RWPE2 (cell line): Measurements from ENCODE around the gene ARSA.
"Not testable (repeated sequence)": the region's sequence is repeated elsewhere in the genome, so short reads cannot be mapped to it uniquely, and the experiment has no call there.

Source experiments
- ATAC-seq: fragments of 200-7000 bp; cut with Tn5 transposase; 3 replicates; pipeline ENCODE4 v1.9.1; 2021; ENCODE audit warnings: low read depth
- DNase-seq: peaks from one replicate; pipeline ENCODE4 v3.0.0-alpha.2; 2020; ENCODE audit warnings: low spot score
- H3K27ac ChIP-seq: fragments of 450-650 bp; 2 replicates; pipeline ENCODE4 v1.5.1; 2017; ENCODE audit warnings: mild to moderate bottlenecking; ENCODE audit not compliant: poor library complexity, severe bottlenecking
- H3K27me3 ChIP-seq: fragments of 250-450 bp; sonication (Bioruptor Pico); 2 replicates; pipeline ENCODE4 v1.5.1; 2021; ENCODE audit warnings: mild to moderate bottlenecking, moderate library complexity; ENCODE audit not compliant: insufficient read depth, poor library complexity, severe bottlenecking
- H3K36me3 ChIP-seq: fragments of 250-450 bp; sonication (Bioruptor Pico); 2 replicates; pipeline ENCODE4 v1.5.1; 2020; ENCODE audit warnings: low read depth, mild to moderate bottlenecking, moderate library complexity
- H3K4me1 ChIP-seq: fragments of 250-450 bp; sonication (Bioruptor Pico); 2 replicates; pipeline ENCODE4 v1.5.1; 2021; ENCODE audit warnings: mild to moderate bottlenecking, moderate library complexity; ENCODE audit not compliant: insufficient read depth, poor library complexity, severe bottlenecking
- H3K4me3 ChIP-seq: fragments of 250-450 bp; sonication (Bioruptor Pico); 2 replicates; pipeline ENCODE4 v1.5.1; 2021; ENCODE audit warnings: mild to moderate bottlenecking, moderate library complexity; ENCODE audit not compliant: severe bottlenecking
- H3K9me3 ChIP-seq: fragments of 250-450 bp; sonication (Bioruptor Pico); 2 replicates; pipeline ENCODE4 v1.5.1; 2021; ENCODE audit warnings: mild to moderate bottlenecking, moderate library complexity; ENCODE audit not compliant: severe bottlenecking
- TF ChIP-seq, protein P1 (sequence below): fragments of 450-650 bp; IDR thresholded peaks from one replicate; pipeline ENCODE4 v1.5.1; 2017; ENCODE audit warnings: mild to moderate bottlenecking, moderate library complexity; ENCODE audit not compliant: poor library complexity, severe bottlenecking

ARSA gene

DNA sequence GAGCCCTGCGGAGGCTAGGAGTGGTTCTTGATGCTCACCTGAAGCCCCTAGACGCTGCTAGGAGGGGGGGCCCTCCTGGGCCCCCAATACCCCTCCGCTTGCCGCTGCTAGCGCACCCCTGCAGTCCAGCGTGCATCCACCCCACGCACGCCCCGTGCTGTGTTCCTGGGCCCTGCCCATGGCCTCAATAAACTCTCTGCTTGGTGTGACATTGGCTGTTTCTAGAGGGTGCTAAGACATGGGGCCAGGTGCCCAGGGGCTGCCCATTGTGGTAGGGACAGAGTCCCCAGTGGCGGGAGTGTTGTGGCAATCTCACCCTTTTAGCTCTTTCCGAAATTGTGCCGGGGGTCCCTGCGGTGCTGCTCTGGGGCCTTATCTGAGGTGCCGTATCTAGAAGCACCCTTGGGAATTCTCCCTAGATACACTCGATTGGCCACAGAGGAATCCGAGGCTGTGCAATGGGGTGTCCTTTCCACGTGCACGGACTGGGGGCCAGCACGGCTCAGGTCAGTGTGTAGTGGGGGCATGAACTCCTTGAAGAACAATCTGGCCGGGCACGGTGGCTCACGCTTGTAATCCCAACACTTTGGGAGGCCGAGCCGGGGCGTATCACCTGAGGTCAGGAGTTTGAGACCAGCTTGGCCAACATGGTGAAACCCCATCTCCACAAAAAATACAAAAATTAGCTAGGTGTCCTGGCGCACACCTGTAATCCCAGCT is 16.5 kb downstream of the ARSA start:
- no peak for ATAC-seq
- Histone ChIP-seq H3K4me1 (no peaks in the 10 kb centered on the region), H3K27me3 (peaks cover 3% of the 10 kb centered on the region), H3K9me3 (no peaks in the 10 kb centered on the region), H3K36me3 (no peaks in the 10 kb centered on the region), H3K4me3 (no peak overlapping the region), H3K27ac (no peak overlapping the region)
- TF ChIP-seq, protein P1, sequence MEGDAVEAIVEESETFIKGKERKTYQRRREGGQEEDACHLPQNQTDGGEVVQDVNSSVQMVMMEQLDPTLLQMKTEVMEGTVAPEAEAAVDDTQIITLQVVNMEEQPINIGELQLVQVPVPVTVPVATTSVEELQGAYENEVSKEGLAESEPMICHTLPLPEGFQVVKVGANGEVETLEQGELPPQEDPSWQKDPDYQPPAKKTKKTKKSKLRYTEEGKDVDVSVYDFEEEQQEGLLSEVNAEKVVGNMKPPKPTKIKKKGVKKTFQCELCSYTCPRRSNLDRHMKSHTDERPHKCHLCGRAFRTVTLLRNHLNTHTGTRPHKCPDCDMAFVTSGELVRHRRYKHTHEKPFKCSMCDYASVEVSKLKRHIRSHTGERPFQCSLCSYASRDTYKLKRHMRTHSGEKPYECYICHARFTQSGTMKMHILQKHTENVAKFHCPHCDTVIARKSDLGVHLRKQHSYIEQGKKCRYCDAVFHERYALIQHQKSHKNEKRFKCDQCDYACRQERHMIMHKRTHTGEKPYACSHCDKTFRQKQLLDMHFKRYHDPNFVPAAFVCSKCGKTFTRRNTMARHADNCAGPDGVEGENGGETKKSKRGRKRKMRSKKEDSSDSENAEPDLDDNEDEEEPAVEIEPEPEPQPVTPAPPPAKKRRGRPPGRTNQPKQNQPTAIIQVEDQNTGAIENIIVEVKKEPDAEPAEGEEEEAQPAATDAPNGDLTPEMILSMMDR: no peak
- no peak for DNase-seq

DNA sequence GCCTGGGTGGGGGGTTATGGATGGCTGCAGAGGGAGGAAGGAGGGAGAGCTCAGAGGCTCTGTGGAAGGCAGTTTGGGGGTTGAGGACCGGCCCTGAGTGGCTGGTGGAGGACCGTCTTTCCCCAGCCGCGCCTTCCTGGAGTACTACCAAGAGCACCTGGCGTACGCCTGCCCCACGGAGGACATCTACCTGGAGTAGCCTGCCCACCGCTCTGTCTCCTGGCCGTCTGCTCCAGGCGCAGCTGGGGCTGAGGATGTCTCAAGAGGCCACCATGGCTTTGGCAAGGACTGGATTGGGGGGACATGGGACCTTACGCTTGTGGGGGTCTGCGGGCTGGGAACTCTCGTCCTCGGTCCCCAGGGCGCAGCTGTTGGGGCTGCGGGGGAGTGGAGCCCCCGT is 17.4 kb downstream of the ARSA start:
- no peaks in the 10 kb centered on the region for H3K36me3 ChIP-seq
- H3K9me3 ChIP-seq: no peaks in the 10 kb centered on the region
- H3K4me3 ChIP-seq: no peak overlapping the region
- DNase-seq (no peak), ATAC-seq (no peak)
- TF ChIP-seq, protein P1: no peak
- H3K27ac ChIP-seq: no peak overlapping the region
- H3K27me3 ChIP-seq: peaks cover 3% of the 10 kb centered on the region
- no peaks in the 10 kb centered on the region for H3K4me1 ChIP-seq

DNA sequence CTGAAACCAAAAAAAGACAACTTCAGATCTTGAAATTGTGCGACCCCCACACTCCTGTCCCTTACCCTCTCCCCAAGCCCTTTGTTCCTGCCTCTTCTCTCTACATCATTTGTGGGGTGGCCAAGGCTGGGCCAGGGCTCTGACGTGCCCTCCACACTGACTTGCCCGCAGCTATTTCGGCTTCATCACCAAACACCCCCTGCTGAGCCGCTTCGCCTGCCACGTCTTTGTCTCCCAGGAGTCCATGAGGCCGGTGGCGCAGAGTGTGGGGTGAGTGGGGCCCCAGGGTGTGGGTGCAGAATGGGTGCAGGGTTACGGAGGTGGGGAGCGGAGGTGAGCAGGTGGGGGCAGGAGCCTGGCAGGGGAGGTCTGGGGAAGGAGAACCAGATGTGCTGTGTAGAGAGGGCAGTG is 17.9 kb downstream of the ARSA start:
- Histone ChIP-seq H3K4me1 (no peaks in the 10 kb centered on the region), H3K27me3 (peaks cover 3% of the 10 kb centered on the region), H3K36me3 (no peaks in the 10 kb centered on the region), H3K4me3 (no peak overlapping the region), H3K9me3 (no peaks in the 10 kb centered on the region), H3K27ac (no peak overlapping the region)
- no peak for ATAC-seq
- no peak for DNase-seq
- TF ChIP-seq, protein P1: no peak

DNA sequence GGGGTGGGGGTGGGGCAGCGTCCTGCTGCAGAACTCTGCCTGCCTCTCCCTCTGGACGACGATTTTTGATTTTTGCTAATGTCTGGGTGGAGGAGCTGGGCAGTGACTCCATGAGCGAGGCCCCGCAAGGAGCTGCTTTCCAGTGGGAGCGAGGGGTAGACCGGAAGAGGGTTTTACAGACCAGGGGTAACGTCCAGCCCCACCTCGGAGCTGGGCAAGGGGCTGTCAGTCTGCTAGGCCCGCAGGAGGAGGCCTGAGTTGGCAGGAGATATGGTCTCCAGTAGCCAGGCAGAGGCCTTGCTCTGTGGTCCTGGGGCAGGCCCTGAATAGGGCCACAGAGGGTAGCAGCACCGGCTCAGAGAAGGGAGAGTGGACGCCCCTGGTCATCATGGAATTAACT is 18.4 kb downstream of the ARSA start:
- Histone ChIP-seq H3K36me3 (no peaks in the 10 kb centered on the region), H3K9me3 (no peaks in the 10 kb centered on the region), H3K4me1 (no peaks in the 10 kb centered on the region), H3K27me3 (peaks cover 3% of the 10 kb centered on the region), H3K4me3 (no peak overlapping the region), H3K27ac (no peak overlapping the region)
- DNase-seq: no peak
- ATAC-seq: no peak
- TF ChIP-seq, protein P1: no peak

DNA sequence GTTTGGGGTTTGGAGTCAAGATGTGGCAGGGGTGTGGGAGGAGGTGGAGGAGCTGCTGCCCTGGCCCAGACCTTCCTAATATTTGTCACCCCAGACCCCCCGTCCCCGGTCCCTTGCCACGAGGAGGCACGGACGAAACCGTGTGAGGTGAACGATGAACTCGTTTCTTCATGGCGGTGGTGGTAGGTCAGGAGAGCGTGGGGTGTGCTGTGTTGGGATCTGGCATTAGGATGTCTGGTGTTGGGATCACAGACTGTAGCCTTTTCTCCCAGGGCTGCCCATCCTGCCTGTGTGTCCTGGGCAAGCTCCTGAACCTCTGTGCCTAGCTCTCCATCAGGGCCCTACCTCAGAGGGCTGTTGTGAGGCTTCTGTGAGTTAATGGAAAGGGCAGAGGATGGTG is 19.0 kb downstream of the ARSA start:
- Histone ChIP-seq H3K4me3 (no peak overlapping the region), H3K27me3 (peaks cover 4% of the 10 kb centered on the region), H3K36me3 (no peaks in the 10 kb centered on the region), H3K9me3 (no peaks in the 10 kb centered on the region), H3K4me1 (no peaks in the 10 kb centered on the region), H3K27ac (no peak overlapping the region)
- DNase-seq (no peak), ATAC-seq (no peak)
- TF ChIP-seq, protein P1: no peak

DNA sequence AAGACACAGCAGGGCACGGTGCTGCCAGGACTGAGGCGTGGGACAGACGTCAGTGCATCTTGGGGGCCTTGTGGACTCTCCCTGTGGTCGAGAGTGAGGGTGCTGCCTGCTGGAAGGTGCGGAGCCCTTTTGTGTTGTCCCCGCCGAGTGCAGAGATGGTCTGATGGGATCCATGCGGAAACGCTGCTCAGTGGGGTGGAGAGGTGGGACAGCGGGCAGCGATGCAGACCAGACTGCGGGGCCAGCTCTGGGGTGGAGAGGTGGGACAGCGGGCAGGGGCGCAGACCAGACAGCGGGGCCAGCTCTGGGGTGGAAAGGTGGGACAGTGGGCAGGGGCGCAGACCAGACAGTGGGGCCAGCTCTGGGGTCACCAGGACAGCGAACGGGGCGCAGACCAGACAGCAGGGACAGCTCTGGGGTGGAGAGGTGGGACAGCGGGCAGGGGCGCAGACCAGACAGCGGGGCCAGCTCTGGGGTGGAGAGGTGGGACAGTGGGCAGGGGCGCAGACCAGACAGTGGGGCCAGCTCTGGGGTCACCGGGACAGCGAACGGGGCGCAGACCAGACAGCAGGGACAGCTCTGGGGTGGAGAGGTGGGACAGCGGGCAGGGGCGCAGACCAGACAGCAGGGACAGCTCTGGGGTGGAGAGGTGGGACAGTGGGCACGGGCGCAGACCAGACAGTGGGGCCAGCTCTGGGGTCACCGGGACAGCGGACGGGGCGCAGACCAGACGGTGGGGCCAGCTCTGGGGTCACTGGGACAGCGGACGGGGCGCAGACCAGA is 19.7 kb downstream of the ARSA start:
- not testable (repeated sequence) for H3K4me1 ChIP-seq, ATAC-seq, H3K9me3 ChIP-seq, H3K4me3 ChIP-seq, H3K36me3 ChIP-seq, H3K27ac ChIP-seq, DNase-seq
- peaks cover 12% of the 10 kb centered on the region for H3K27me3 ChIP-seq
